Measurements from ENCODE around the gene PAMR1. TPM values are rescaled to one million over a fixed set of nuclear protein-coding genes. Genes with fewer than 3 reads are reported as not detected.

PAMR1 gene
- total and polyA plus RNA-seq, 2 donors (not counting 3 experiments of a cell fraction or from before 2014, with no cell fraction given): not detected

- no peak overlapping the region for H2AFZ ChIP-seq (ENCODE audit: low read depth, low read length)
- FAIRE-seq (no peak), DNase-seq (ENCODE audit: low read depth, low spot score) (no peak)
- H3K4me3 ChIP-seq (replicated peaks in 1 of 3; ENCODE audit: insufficient read depth in 1 of 3, low read depth in 1 of 3, low read length in 3 of 3): no peak overlapping the region
- no peaks in the 10 kb centered on the region for H3K4me1 ChIP-seq (ENCODE audit: control insufficient read depth, extremely low read depth, insufficient read depth, low read length)
- H3K9me3 ChIP-seq (replicated peaks; ENCODE audit: control insufficient read depth, insufficient read depth, low read length): no peaks in the 10 kb centered on the region
- CTCF ChIA-PET: interaction anchor here (1.0 kb wide), 1 partner anchor 10 kb away, joined by 6 read pairs; no protein-coding TSS in a partner anchor
- no TSS peak for BruUV-seq (replicated peaks)
- intact Hi-C loops (cut with micrococcal nuclease) (no loop called here), dilution Hi-C loops (cut with MboI; ENCODE audit: extremely low pct_ligation_motif_present, low sequenced_read_pairs) (no loop called here)
- no peaks in the 10 kb centered on the region for H3K9me1 ChIP-seq (replicated peaks; ENCODE audit: control insufficient read depth, extremely low read depth, insufficient read depth, low read length)
- peaks cover 3 to 10% of the 10 kb centered on the region in 2 experiments for H3K27me3 ChIP-seq (ENCODE audit: control insufficient read depth in 2 of 2, insufficient read depth in 2 of 2, low read length in 2 of 2)
- no peaks in the 10 kb centered on the region for H4K20me1 ChIP-seq (replicated peaks; ENCODE audit: control insufficient read depth, extremely low read depth, insufficient read depth, low read length)
- no peak overlapping the region for H3K9ac ChIP-seq (replicated peaks; ENCODE audit: extremely low read depth, insufficient read depth, low read length)
- no peak overlapping the region for H3K27ac ChIP-seq (ENCODE audit: insufficient read depth, low read depth, low read length)
- TF ChIP-seq GATA2 (IDR thresholded peaks at IDR 0.05; ENCODE audit: insufficient read depth, insufficient read length, low read depth, low read length) (no peak), POLR2AphosphoS5 (IDR thresholded peaks at IDR 0.05; ENCODE audit: insufficient read depth, low read depth, low read length) (no peak), FOS (IDR thresholded peaks at IDR 0.05; ENCODE audit: borderline replicate concordance, insufficient read depth, low read length) (no peak), MAX (IDR thresholded peaks at IDR 0.05; ENCODE audit: insufficient read depth, insufficient read length) (no peak), MYC (IDR thresholded peaks at IDR 0.05; ENCODE audit: low read depth, low read length) (no peak), JUN (IDR thresholded peaks at IDR 0.05; ENCODE audit: borderline replicate concordance, insufficient read depth, insufficient read length, low read depth) (no peak), EZH2 (IDR thresholded peaks at IDR 0.05; ENCODE audit: borderline replicate concordance, low read depth, low read length, severe bottlenecking) (no peak)
- H3K4me2 ChIP-seq (ENCODE audit: insufficient read depth, low read length): no peak overlapping the region
- H3K79me2 ChIP-seq (ENCODE audit: control insufficient read depth, insufficient read depth, low read length): no peaks in the 10 kb centered on the region
- POLR2A ChIA-PET: no interaction called here
- H3K36me3 ChIP-seq (ENCODE audit: control insufficient read depth in 2 of 2, extremely low read depth in 1 of 2, insufficient read depth in 2 of 2, low read length in 2 of 2): no peaks in the 10 kb centered on the region
Measured at GRCh38 chr11:35478471-35479091, 46.8 kb downstream of the PAMR1 start.
